CD4-positive, CD25-positive, alpha-beta regulatory T cell (primary cell): Measurements from ENCODE around the gene ANKS1B. TPM values are rescaled to one million over a fixed set of nuclear protein-coding genes. Genes with fewer than 3 reads are reported as not detected.

Experiments
- ATAC-seq, 2 donors: fragments of 150-1000 bp; cut with Tn5 transposase; one replicate each; pipeline ENCODE4 v1.10.0; 2021; ENCODE audit warnings: low read depth in 2 of 2, moderate number of reproducible peaks in 2 of 2, moderate library complexity in 1 of 2
- DNase-seq, 3 donors: peaks; one replicate each; pipeline versions ENCODE4 v3.0.0 to v3.0.0-alpha.2; 2012 to 2022; ENCODE audit warnings: mixed read lengths in 1 of 3
- H3K27ac ChIP-seq: one replicate; pipeline ENCODE4 v1.7.0; 2013; ENCODE audit warnings: mild to moderate bottlenecking, low read length; ENCODE audit not compliant: insufficient read depth, poor library complexity, severe bottlenecking
- H3K27me3 ChIP-seq: one replicate; pipeline ENCODE4 v1.7.0; 2013; ENCODE audit warnings: low read length; ENCODE audit not compliant: control insufficient read depth, insufficient read depth
- H3K36me3 ChIP-seq: one replicate; pipeline ENCODE4 v1.7.0; 2013; ENCODE audit warnings: mild to moderate bottlenecking, low read length, moderate library complexity; ENCODE audit not compliant: control insufficient read depth, insufficient read depth
- H3K4me1 ChIP-seq: 2 replicates; pipeline ENCODE4 v1.7.0; 2013; ENCODE audit warnings: mild to moderate bottlenecking, low read length; ENCODE audit not compliant: insufficient read depth, control insufficient read depth, poor library complexity, severe bottlenecking
- H3K4me3 ChIP-seq: one replicate; pipeline ENCODE4 v1.7.0; 2013; ENCODE audit warnings: low read depth, mild to moderate bottlenecking, low read length, moderate library complexity
- H3K9me3 ChIP-seq, 2 experiments: 1 replicate in 1 of 2; 2 replicates in 1 of 2; pipeline ENCODE4 v1.7.0; 2013; ENCODE audit warnings: low read length in 2 of 2, mild to moderate bottlenecking in 1 of 2, moderate library complexity in 1 of 2; ENCODE audit not compliant: control insufficient read depth in 2 of 2
- H3K27ac Mint-ChIP-seq, 3 donors: one replicate each; pipeline ENCODE4 v1.8.0; 2020 to 2022; ENCODE audit warnings: mild to moderate bottlenecking in 3 of 3, mixed read lengths in 3 of 3, moderate library complexity in 2 of 3
- H3K27me3 Mint-ChIP-seq: one replicate; pipeline ENCODE4 v1.8.0; 2022; ENCODE audit warnings: mild to moderate bottlenecking, mixed read lengths
- H3K36me3 Mint-ChIP-seq: one replicate; pipeline ENCODE4 v1.8.0; 2020; ENCODE audit warnings: mixed read lengths
- H3K4me1 Mint-ChIP-seq, 4 donors: one replicate each; pipeline ENCODE4 v1.8.0; 2020 to 2022; ENCODE audit warnings: mixed read lengths in 4 of 4, mild to moderate bottlenecking in 1 of 4
- H3K4me3 Mint-ChIP-seq, 4 donors: one replicate each; pipeline ENCODE4 v1.8.0; 2020 to 2022; ENCODE audit warnings: mild to moderate bottlenecking in 4 of 4, mixed read lengths in 4 of 4, moderate library complexity in 3 of 4
- H3K9me3 Mint-ChIP-seq, 7 donors: one replicate each; pipeline ENCODE4 v1.8.0; 2020 to 2022; ENCODE audit warnings: mixed read lengths in 7 of 7, mild to moderate bottlenecking in 3 of 7, moderate library complexity in 2 of 7
- polyA plus RNA-seq, 4 donors: library from polyadenylated mRNA; unstranded; fragments of 300-500 nt; fragmentation: Illumina TruSeq; gene quantifications; one replicate each; pipeline ENCODE4 v1.2.3, GENCODE V29; 2021
- total RNA-seq: library from RNA; stranded (reverse); gene quantifications from one replicate; pipeline ENCODE4 v1.2.3, GENCODE V29; 2022

ANKS1B gene
- total and polyA plus RNA-seq, 5 donors from 2014 or later: 4.0 to 15.9 (median 9.5) TPM

- peaks cover 0 to 4% (median 1%) of the 10 kb centered on the region in 7 donors for H3K9me3 Mint-ChIP-seq
- H3K36me3 ChIP-seq: no peaks in the 10 kb centered on the region
- H3K9me3 ChIP-seq: no peaks in the 10 kb centered on the region
- H3K4me1 Mint-ChIP-seq: no peaks in the 10 kb centered on the region
- no peaks in the 10 kb centered on the region for H3K27me3 ChIP-seq
- H3K4me1 ChIP-seq: no peaks in the 10 kb centered on the region
- no peak overlapping the region for H3K27ac Mint-ChIP-seq
- H3K4me3 ChIP-seq: no peak overlapping the region
- H3K36me3 Mint-ChIP-seq: no peaks in the 10 kb centered on the region
- DNase-seq (no peak), ATAC-seq (no peak)
- no peak overlapping the region for H3K27ac ChIP-seq
- no peaks in the 10 kb centered on the region for H3K27me3 Mint-ChIP-seq
- no peak overlapping the region for H3K4me3 Mint-ChIP-seq
Observed at GRCh38 chr12:99920353-99920960, 64.3 kb downstream of the ANKS1B start.

GRCh38 chr12:99917711-99918402 lies 66.9 kb downstream of the ANKS1B start:
- Histone ChIP-seq H3K36me3 (no peaks in the 10 kb centered on the region), H3K9me3 (no peaks in the 10 kb centered on the region), H3K4me1 (no peaks in the 10 kb centered on the region), H3K27ac (no peak overlapping the region), H3K4me3 (no peak overlapping the region), H3K27me3 (no peaks in the 10 kb centered on the region)
- Mint-ChIP-seq H3K4me3 (no peak overlapping the region), H3K27me3 (no peaks in the 10 kb centered on the region), H3K27ac (no peak overlapping the region), H3K4me1 (no peaks in the 10 kb centered on the region), H3K36me3 (no peaks in the 10 kb centered on the region), H3K9me3 (peaks cover 0 to 4% (median 0%) of the 10 kb centered on the region in 7 donors)
- ATAC-seq (no peak), DNase-seq (no peak)

DNA sequence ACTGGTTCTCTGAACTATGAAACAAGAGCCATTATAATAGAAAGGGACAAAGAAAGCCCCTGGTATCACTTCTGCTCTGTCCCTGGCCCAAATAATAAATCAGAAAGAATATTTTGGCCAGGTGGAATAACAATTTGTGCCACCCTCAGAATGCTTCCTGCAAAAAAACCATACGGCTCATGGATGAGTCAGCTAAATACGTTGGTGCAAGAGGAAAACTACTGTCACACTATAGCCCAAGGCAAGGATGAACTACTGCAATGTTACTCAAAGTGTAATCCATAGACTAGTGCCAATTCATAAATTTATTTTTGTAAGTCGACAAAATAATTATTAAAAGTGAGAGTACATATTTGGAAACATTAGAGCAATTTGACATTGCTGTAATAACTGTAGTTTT lies 68.2 kb downstream of the ANKS1B start:
- Histone ChIP-seq H3K36me3 (no peaks in the 10 kb centered on the region), H3K27ac (no peak overlapping the region), H3K4me3 (no peak overlapping the region), H3K4me1 (no peaks in the 10 kb centered on the region), H3K9me3 (no peaks in the 10 kb centered on the region), H3K27me3 (no peaks in the 10 kb centered on the region)
- Mint-ChIP-seq H3K9me3 (peaks cover 0 to 4% (median 0%) of the 10 kb centered on the region in 7 donors), H3K27ac (no peak overlapping the region), H3K36me3 (no peaks in the 10 kb centered on the region), H3K4me1 (no peaks in the 10 kb centered on the region), H3K27me3 (no peaks in the 10 kb centered on the region), H3K4me3 (no peak overlapping the region)
- DNase-seq: no peak
- no peak for ATAC-seq

DNA sequence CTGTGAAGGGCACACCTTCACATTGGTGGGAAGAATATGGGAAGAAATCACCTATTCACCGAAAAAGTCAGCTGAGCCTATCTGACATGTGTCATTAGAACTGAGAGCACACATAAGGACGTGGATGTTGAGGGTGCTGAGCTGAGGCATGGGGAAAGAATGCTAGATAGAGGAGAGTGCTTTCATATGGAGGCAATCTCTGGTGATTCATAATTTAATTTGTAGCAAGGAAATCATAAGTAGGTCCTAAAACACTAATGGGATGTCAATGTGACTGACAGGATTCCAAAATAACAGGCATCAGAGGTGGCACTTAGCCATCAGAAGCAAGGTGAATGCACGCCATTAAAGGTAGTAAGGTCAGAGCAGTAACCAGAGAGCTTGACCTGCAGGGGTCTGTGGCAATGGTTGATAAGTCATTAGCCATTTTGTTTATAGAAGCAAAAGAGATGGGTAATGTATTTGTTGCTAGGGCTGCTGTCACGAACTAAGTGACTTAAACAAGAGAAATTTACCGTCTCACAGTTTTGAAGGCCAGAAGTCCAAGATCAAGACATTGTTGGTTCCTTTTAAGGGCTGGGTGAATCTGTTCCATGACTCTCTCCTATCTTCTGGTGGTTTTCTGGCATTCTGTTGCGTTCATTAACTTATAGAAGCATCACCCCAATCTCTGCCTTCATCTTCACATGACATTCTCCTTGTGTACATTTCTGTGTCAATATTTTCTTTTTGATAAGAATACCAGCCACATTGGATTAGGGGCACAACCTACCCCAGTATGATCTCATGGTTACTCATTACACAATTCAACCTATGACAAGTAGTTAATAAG lies 69.3 kb downstream of the ANKS1B start:
- Mint-ChIP-seq H3K27ac (no peak overlapping the region), H3K27me3 (no peaks in the 10 kb centered on the region), H3K4me3 (no peak overlapping the region), H3K36me3 (no peaks in the 10 kb centered on the region), H3K9me3 (peaks cover 0 to 4% (median 0%) of the 10 kb centered on the region in 7 donors), H3K4me1 (no peaks in the 10 kb centered on the region)
- H3K4me3 ChIP-seq: no peak overlapping the region
- H3K36me3 ChIP-seq: no peaks in the 10 kb centered on the region
- no peaks in the 10 kb centered on the region for H3K9me3 ChIP-seq
- no peak for DNase-seq
- H3K27ac ChIP-seq: no peak overlapping the region
- no peaks in the 10 kb centered on the region for H3K27me3 ChIP-seq
- ATAC-seq: no peak
- H3K4me1 ChIP-seq: no peaks in the 10 kb centered on the region

DNA sequence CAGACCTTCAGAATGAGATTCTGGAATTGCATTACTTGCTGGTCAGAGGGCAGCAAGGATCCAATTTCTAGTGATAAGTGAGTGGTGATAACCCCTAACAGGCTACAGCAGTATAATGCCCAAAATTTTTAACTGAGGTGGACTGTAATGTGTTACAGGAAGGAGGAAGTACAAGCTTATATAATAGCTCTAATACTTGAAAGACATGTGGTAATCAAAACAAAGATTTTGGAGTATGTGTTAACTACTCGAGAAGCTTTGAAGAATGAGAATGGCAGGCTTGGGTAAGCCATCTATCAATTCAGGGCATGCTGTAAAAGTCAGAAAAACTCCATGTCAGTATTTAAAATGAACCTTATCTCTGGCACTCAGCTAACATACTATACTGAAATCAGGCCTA lies 70.5 kb downstream of the ANKS1B start:
- no peaks in the 10 kb centered on the region for H3K4me1 Mint-ChIP-seq
- no peak for DNase-seq
- no peak overlapping the region for H3K27ac ChIP-seq
- H3K36me3 Mint-ChIP-seq: no peaks in the 10 kb centered on the region
- no peak overlapping the region for H3K4me3 ChIP-seq
- no peak for ATAC-seq
- no peaks in the 10 kb centered on the region for H3K27me3 ChIP-seq
- peaks cover 0 to 4% (median 0%) of the 10 kb centered on the region in 7 donors for H3K9me3 Mint-ChIP-seq
- H3K36me3 ChIP-seq: no peaks in the 10 kb centered on the region
- no peaks in the 10 kb centered on the region for H3K9me3 ChIP-seq
- no peaks in the 10 kb centered on the region for H3K27me3 Mint-ChIP-seq
- H3K4me3 Mint-ChIP-seq: no peak overlapping the region
- H3K4me1 ChIP-seq: no peaks in the 10 kb centered on the region
- no peak overlapping the region for H3K27ac Mint-ChIP-seq

- no peaks in the 10 kb centered on the region for H3K4me1 Mint-ChIP-seq
- DNase-seq: no peak
- no peaks in the 10 kb centered on the region for H3K9me3 ChIP-seq
- no peaks in the 10 kb centered on the region for H3K27me3 Mint-ChIP-seq
- peaks cover 0 to 4% (median 0%) of the 10 kb centered on the region in 7 donors for H3K9me3 Mint-ChIP-seq
- no peaks in the 10 kb centered on the region for H3K36me3 ChIP-seq
- no peak for ATAC-seq
- no peak overlapping the region for H3K4me3 Mint-ChIP-seq
- no peak overlapping the region for H3K27ac Mint-ChIP-seq
- H3K27ac ChIP-seq: no peak overlapping the region
- no peaks in the 10 kb centered on the region for H3K4me1 ChIP-seq
- no peak overlapping the region for H3K4me3 ChIP-seq
- H3K27me3 ChIP-seq: no peaks in the 10 kb centered on the region
- H3K36me3 Mint-ChIP-seq: no peaks in the 10 kb centered on the region
Observed at GRCh38 chr12:99911967-99912366, 72.8 kb downstream of the ANKS1B start.

DNA sequence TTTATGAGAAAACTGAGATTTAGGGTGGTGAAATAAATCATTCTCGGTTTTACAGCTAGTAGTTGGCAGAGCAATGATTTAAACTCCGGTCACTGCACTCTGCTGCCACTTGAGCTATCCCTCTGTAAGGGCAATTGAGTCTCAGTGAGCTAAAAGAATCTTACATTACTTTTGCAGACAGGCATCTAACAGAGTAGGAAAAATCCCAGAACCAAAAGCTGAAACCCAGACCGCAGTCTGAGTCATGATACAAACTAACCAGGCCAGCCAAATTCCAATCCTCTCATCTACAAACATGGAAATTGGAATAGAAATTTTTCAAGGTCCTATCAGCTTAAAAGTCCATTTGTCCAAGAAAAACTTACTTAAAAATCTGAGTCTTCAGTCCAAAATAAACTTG lies 73.7 kb downstream of the ANKS1B start:
- Mint-ChIP-seq H3K36me3 (no peaks in the 10 kb centered on the region), H3K27ac (no peak overlapping the region)

More for the DNA sequence above, 73.7 kb downstream of the ANKS1B start:
- Mint-ChIP-seq H3K27me3 (no peaks in the 10 kb centered on the region), H3K4me3 (no peak overlapping the region), H3K9me3 (peaks cover 0 to 4% (median 0%) of the 10 kb centered on the region in 7 donors), H3K4me1 (no peaks in the 10 kb centered on the region)
- H3K27ac ChIP-seq: no peak overlapping the region
- H3K9me3 ChIP-seq: no peaks in the 10 kb centered on the region
- no peaks in the 10 kb centered on the region for H3K36me3 ChIP-seq
- no peak overlapping the region for H3K4me3 ChIP-seq
- no peak for ATAC-seq
- no peak for DNase-seq
- no peaks in the 10 kb centered on the region for H3K27me3 ChIP-seq
- no peaks in the 10 kb centered on the region for H3K4me1 ChIP-seq
